ENCODE measurements around the gene CLCN7. TPM values are rescaled to one million over a fixed set of nuclear protein-coding genes. Genes with fewer than 3 reads are reported as not detected.

The CLCN7 gene
- total RNA-seq, 2 donors from 2014 or later: 27.2 to 115 TPM

GRCh38 chr16:1436731-1437355 lies 38.0 kb downstream of the CLCN7 start:
- H3K4me1 ChIP-seq: no peaks in the 10 kb centered on the region
- intact Hi-C loops (cut with DNase I): no loop called here
- WGBS, 2 donors: 85% methylated on average over 32 to 40 of the region's 47 CpGs
- H3K9me3 ChIP-seq: no peaks in the 10 kb centered on the region
- no peaks in the 10 kb centered on the region for H3K36me3 ChIP-seq (replicated peaks in 1 of 2; ENCODE audit: insufficient read depth in 1 of 2, low read depth in 2 of 2)
- ATAC-seq (no peak), DNase-seq (no peak)
- TF ChIP-seq POLR2A (IDR thresholded peaks at IDR 0.05): no peak
- TF ChIP-seq CTCF (IDR thresholded peaks at IDR 0.05): no peak
- no peak overlapping the region for H3K4me3 ChIP-seq
- H3K27me3 ChIP-seq: no peaks in the 10 kb centered on the region
- H3K27ac ChIP-seq: no peak overlapping the region

GRCh38 chr16:1435921-1436697 lies 38.7 kb downstream of the CLCN7 start:
- 85 to 90% methylated on average over 16 to 30 of the region's 32 CpGs for WGBS, 2 donors
- Histone ChIP-seq H3K4me3 (no peak overlapping the region), H3K27me3 (no peaks in the 10 kb centered on the region), H3K4me1 (peaks cover under 1% of the 10 kb centered on the region), H3K9me3 (no peaks in the 10 kb centered on the region), H3K36me3 (replicated peaks in 1 of 2; ENCODE audit: insufficient read depth in 1 of 2, low read depth in 2 of 2) (no peaks in the 10 kb centered on the region), H3K27ac (no peak overlapping the region)
- ATAC-seq: no peak
- TF ChIP-seq CTCF (IDR thresholded peaks at IDR 0.05) (no peak), POLR2A (IDR thresholded peaks at IDR 0.05) (no peak)
- intact Hi-C loops (cut with DNase I): no loop called here
- DNase-seq: no peak

- ATAC-seq (no peak), DNase-seq (no peak)
- H3K27ac ChIP-seq: no peak overlapping the region
- no peaks in the 10 kb centered on the region for H3K27me3 ChIP-seq
- no peak overlapping the region for H3K4me3 ChIP-seq
- TF ChIP-seq POLR2A (IDR thresholded peaks at IDR 0.05) (no peak), CTCF (IDR thresholded peaks at IDR 0.05) (no peak)
- H3K4me1 ChIP-seq: peaks cover 10% of the 10 kb centered on the region
- H3K36me3 ChIP-seq (replicated peaks in 1 of 2; ENCODE audit: insufficient read depth in 1 of 2, low read depth in 2 of 2): no peaks in the 10 kb centered on the region
- no peaks in the 10 kb centered on the region for H3K9me3 ChIP-seq
- intact Hi-C loops (cut with DNase I): no loop called here
- 80 to 89% methylated on average over 15 to 36 of the region's 40 CpGs for WGBS, 2 donors
Observed at GRCh38 chr16:1434644-1435592, 39.9 kb downstream of the CLCN7 start.

- Histone ChIP-seq H3K36me3 (replicated peaks in 1 of 2; ENCODE audit: insufficient read depth in 1 of 2, low read depth in 2 of 2) (no peaks in the 10 kb centered on the region), H3K27me3 (no peaks in the 10 kb centered on the region), H3K27ac (no peak overlapping the region), H3K4me1 (peaks cover 10% of the 10 kb centered on the region), H3K4me3 (no peak overlapping the region), H3K9me3 (no peaks in the 10 kb centered on the region)
- no peak for TF ChIP-seq CTCF (IDR thresholded peaks at IDR 0.05)
- no peak for TF ChIP-seq POLR2A (IDR thresholded peaks at IDR 0.05)
- DNase-seq: no peak
- intact Hi-C loops (cut with DNase I): no loop called here
- 41 to 42% methylated on average over 15 to 22 of the region's 22 CpGs for WGBS, 2 donors
- no peak for ATAC-seq
Observed at GRCh38 chr16:1433756-1434155, 41.1 kb downstream of the CLCN7 start.

All from body of pancreas (tissue), 4 donors.